K562 (cell line): ENCODE measurements around the gene GJC2. TPM values are rescaled to one million over a fixed set of nuclear protein-coding genes. Genes with fewer than 3 reads are reported as not detected.

Source experiments
- ATF1 ChIP-seq, 2 experiments: fragments of 450-650 bp in 1 of 2; IDR thresholded peaks; 2 replicates each; pipeline ENCODE4 v1.6.1; 2016; ENCODE audit warnings: missing compliant biosample characterization in 1 of 2, missing genetic modification characterization in 1 of 2
- CBFA2T3 ChIP-seq: fragments of 450-650 bp; IDR thresholded peaks from 2 replicates; pipeline ENCODE4 v1.6.1; 2017
- CBX3 ChIP-seq, 2 experiments: IDR thresholded peaks; 1 replicate in 1 of 2; 2 replicates in 1 of 2; pipeline ENCODE4 v1.6.1; 2012; ENCODE audit warnings: inconsistent platforms in 2 of 2, low read length in 2 of 2, borderline replicate concordance in 1 of 2, control low read depth in 1 of 2
- CSDE1 ChIP-seq, 2 experiments: fragments of 450-650 bp; IDR thresholded peaks; 2 replicates each; pipeline ENCODE4 v1.6.1; 2016; ENCODE audit warnings: mild to moderate bottlenecking in 1 of 2
- EHMT2 ChIP-seq: fragments of 450-650 bp; IDR thresholded peaks from 2 replicates; pipeline ENCODE4 v1.6.1; 2018; ENCODE audit warnings: antibody characterized with exemption
- EP300 ChIP-seq: IDR thresholded peaks from 2 replicates; pipeline ENCODE4 v1.6.1; 2012; ENCODE audit warnings: low read length, improper control_type of control experiment
- MCM7 ChIP-seq, 2 experiments: fragments of 450-650 bp; IDR thresholded peaks; 2 replicates each; pipeline ENCODE4 v1.6.1; 2016 to 2018
- MTA2 ChIP-seq: fragments of 450-650 bp; IDR thresholded peaks from 2 replicates; pipeline ENCODE4 v1.6.1; 2016; ENCODE audit warnings: low read depth
- NCOA4 ChIP-seq: fragments of 450-650 bp; IDR thresholded peaks from 2 replicates; pipeline ENCODE4 v1.6.1; 2018; ENCODE audit warnings: mild to moderate bottlenecking; ENCODE audit not compliant: partially characterized antibody
- NELFE ChIP-seq: IDR thresholded peaks from 2 replicates; pipeline ENCODE4 v1.6.1; 2011; ENCODE audit warnings: mild to moderate bottlenecking; ENCODE audit not compliant: insufficient read depth, insufficient read length
- PTTG1 ChIP-seq: fragments of 450-650 bp; IDR thresholded peaks from 2 replicates; pipeline ENCODE4 v1.6.1; 2016; ENCODE audit warnings: low read depth, mild to moderate bottlenecking, missing genetic modification characterization, missing compliant biosample characterization
- TBL1XR1 ChIP-seq, 2 experiments: IDR thresholded peaks; 2 replicates each; pipeline ENCODE4 v1.6.1; 2012; ENCODE audit warnings: improper control_type of control experiment in 2 of 2, low read length in 2 of 2, mild to moderate bottlenecking in 1 of 2
- TEAD2 ChIP-seq: fragments of 450-650 bp; IDR thresholded peaks from 2 replicates; pipeline ENCODE4 v1.6.1; 2016; ENCODE audit warnings: missing genetic modification characterization, control low read depth, missing compliant biosample characterization
- TRIM24 ChIP-seq, 2 experiments: fragments of 450-650 bp; IDR thresholded peaks; 2 replicates each; pipeline ENCODE4 v1.6.1; 2016
- ZNF507 ChIP-seq: conservative IDR thresholded peaks from 2 replicates; pipeline ENCODE4 v1.6.1; 2017; ENCODE audit warnings: missing genetic modification characterization, missing compliant biosample characterization
- polyA plus RNA-seq, 8 experiments: library from polyadenylated mRNA; depleted of rRNA in 4 of 8; stranded (reverse) in 5 of 8; unstranded in 3 of 8; fragments of >200 nt; fragmentation: Nextera tagmentation in 2 of 8; fragmentation: Illumina TruSeq in 1 of 8; extraction: Ambion mirVana in 2 of 8; extraction: Trizol in 1 of 8; gene quantifications; 2 replicates each; pipeline versions ENCODE4 v1.2.1 to v1.2.3, GENCODE V29; 2011 to 2014; ENCODE audit warnings: inconsistent platforms in 1 of 8, missing spikeins in 1 of 8
- total RNA-seq, 7 experiments: library from RNA; depleted of rRNA in 6 of 7; stranded (reverse); fragments of >200 nt in 6 of 7; fragmentation: Illumina TruSeq in 2 of 7; extraction: Trizol in 2 of 7; gene quantifications; 2 replicates each; pipeline versions ENCODE4 v1.2.1 to v1.2.3, GENCODE V29; 2011 to 2021; ENCODE audit warnings: low replicate concordance in 1 of 7
- TF ChIP-seq, protein P1 (sequence below): fragments of 450-650 bp; IDR thresholded peaks from 2 replicates; pipeline ENCODE4 v1.6.1; 2016; ENCODE audit warnings: low read depth
- TF ChIP-seq, protein P2 (sequence below), 2 experiments: IDR thresholded peaks; 2 replicates each; pipeline ENCODE4 v1.6.1; 2011; ENCODE audit warnings: borderline replicate concordance in 1 of 2, control low read depth in 1 of 2, low read depth in 1 of 2, low read length in 1 of 2, mild to moderate bottlenecking in 1 of 2, mixed read lengths in 1 of 2, moderate library complexity in 1 of 2; ENCODE audit not compliant: insufficient read depth in 1 of 2, insufficient read length in 1 of 2, poor library complexity in 1 of 2, severe bottlenecking in 1 of 2; ENCODE audit errors: extremely low read depth in 1 of 2
- TF ChIP-seq, protein P3 (sequence below): fragments of 250-450 bp; sonication (Bioruptor Pico); IDR thresholded peaks from 2 replicates; pipeline ENCODE4 v1.5.0; 2020; ENCODE audit warnings: mild to moderate bottlenecking

GJC2 gene
- total and polyA plus RNA-seq, 9 of the 15 experiments (the other 6 are each of a cell fraction or from before 2014, with no cell fraction given): 0.03 to 0.62 (median 0.11) TPM; not detected in 2

DNA sequence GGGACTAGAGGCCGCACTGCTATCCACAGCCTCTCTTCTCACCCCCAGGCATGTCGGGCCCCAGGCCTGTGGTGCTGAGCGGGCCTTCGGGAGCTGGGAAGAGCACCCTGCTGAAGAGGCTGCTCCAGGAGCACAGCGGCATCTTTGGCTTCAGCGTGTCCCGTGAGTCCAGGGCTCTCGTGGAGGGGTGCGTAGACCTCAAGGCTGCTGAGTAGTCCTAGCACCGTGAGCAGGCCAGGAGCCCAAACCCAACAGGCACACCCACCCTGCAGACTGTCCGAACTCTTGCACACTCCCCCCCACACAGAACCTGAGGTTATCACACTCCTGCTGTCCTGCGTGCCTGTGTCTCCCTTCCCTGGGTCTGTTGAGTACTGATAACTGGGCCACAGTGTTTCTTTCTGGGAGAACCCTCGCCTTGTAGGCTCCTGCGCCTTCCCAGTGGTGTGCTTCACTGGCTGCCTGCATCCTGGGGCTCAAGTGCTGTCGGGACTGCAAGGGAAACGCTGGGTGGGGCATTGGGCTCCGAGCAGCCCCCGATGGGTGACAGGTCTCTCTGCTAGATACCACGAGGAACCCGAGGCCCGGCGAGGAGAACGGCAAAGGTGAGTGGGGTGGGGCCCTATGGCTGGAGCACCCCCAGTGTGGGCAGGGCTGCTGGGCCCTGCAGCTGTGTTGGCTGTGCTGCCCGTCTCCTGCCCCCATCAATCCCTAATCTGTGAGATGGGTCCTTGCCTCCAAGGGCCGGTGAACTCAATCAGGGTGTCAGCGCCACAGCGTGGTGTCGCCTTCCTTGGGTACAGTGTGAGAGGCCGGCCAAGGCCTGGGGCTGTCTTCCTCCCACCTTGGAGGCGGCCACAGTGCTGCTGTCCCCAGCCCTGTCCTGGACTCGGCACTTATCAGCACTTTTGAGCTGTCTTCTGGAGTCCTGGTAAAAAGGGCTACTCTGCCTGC, 4.0 kb upstream of the GJC2 start (continued):
- TF ChIP-seq PTTG1 (tag) (no peak), EP300 (peak; percentile 89), TRIM24 (IDR thresholded peaks at IDR 0.05) (peak; percentile 73 to 88), MCM7 (IDR thresholded peaks at IDR 0.05) (no peak), CBX3 (IDR thresholded peaks at IDR 0.05; ENCODE audit: borderline replicate concordance in 1 of 2, low read length in 2 of 2) (peak in 1 of 2 experiments; percentile 72; a peak in 1 of 3 replicates), MTA2 (peak; percentile 95), TEAD2 (no peak), ATF1 (CRISPR knock-in tag; IDR thresholded peaks at IDR 0.05) (no peak), ATF1 (tag; IDR thresholded peaks at IDR 0.05) (peak; percentile 43), NCOA4 (no peak), EHMT2 (no peak), TBL1XR1 (IDR thresholded peaks at IDR 0.05; ENCODE audit: low read length in 2 of 2) (peak; percentile 26 to 92; a peak in 2 of 4 replicates), ZNF507 (tag) (no peak), NELFE (no peak), CBFA2T3 (peak; percentile 98), CSDE1 (IDR thresholded peaks at IDR 0.05) (no peak)
- TF ChIP-seq, protein P1, sequence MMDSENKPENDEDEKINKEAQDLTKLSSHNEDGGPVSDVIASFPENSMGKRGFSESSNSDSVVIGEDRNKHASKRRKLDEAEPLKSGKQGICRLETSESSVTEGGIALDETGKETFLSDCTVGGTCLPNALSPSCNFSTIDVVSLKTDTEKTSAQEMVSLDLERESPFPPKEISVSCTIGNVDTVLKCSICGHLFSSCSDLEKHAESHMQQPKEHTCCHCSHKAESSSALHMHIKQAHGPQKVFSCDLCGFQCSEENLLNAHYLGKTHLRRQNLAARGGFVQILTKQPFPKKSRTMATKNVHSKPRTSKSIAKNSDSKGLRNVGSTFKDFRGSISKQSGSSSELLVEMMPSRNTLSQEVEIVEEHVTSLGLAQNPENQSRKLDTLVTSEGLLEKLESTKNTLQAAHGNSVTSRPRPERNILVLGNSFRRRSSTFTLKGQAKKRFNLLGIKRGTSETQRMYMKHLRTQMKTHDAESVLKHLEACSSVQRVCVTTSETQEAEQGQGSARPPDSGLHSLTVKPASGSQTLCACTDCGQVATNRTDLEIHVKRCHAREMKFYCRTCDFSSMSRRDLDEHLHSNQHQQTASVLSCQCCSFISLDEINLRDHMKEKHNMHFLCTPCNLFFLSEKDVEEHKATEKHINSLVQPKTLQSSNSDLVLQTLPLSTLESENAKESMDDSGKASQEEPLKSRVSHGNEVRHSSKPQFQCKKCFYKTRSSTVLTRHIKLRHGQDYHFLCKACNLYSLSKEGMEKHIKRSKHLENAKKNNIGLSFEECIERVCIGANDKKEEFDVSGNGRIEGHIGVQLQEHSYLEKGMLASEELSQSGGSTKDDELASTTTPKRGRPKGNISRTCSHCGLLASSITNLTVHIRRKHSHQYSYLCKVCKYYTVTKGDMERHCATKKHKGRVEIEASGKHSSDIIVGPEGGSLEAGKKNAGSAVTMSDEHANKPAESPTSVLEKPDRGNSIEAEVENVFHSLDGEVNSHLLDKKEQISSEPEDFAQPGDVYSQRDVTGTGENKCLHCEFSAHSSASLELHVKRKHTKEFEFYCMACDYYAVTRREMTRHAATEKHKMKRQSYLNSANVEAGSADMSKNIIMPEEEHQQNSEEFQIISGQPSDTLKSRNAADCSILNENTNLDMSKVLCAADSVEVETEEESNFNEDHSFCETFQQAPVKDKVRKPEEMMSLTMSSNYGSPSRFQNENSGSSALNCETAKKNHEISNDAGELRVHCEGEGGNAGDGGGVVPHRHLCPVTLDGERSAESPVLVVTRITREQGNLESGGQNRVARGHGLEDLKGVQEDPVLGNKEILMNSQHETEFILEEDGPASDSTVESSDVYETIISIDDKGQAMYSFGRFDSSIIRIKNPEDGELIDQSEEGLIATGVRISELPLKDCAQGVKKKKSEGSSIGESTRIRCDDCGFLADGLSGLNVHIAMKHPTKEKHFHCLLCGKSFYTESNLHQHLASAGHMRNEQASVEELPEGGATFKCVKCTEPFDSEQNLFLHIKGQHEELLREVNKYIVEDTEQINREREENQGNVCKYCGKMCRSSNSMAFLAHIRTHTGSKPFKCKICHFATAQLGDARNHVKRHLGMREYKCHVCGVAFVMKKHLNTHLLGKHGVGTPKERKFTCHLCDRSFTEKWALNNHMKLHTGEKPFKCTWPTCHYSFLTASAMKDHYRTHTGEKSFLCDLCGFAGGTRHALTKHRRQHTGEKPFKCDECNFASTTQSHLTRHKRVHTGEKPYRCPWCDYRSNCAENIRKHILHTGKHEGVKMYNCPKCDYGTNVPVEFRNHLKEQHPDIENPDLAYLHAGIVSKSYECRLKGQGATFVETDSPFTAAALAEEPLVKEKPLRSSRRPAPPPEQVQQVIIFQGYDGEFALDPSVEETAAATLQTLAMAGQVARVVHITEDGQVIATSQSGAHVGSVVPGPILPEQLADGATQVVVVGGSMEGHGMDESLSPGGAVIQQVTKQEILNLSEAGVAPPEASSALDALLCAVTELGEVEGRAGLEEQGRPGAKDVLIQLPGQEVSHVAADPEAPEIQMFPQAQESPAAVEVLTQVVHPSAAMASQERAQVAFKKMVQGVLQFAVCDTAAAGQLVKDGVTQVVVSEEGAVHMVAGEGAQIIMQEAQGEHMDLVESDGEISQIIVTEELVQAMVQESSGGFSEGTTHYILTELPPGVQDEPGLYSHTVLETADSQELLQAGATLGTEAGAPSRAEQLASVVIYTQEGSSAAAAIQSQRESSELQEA: no peak
- TF ChIP-seq, protein P2, sequence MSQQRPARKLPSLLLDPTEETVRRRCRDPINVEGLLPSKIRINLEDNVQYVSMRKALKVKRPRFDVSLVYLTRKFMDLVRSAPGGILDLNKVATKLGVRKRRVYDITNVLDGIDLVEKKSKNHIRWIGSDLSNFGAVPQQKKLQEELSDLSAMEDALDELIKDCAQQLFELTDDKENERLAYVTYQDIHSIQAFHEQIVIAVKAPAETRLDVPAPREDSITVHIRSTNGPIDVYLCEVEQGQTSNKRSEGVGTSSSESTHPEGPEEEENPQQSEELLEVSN (IDR thresholded peaks at IDR 0.05; ENCODE audit: borderline replicate concordance in 1 of 2, extremely low read depth in 1 of 2, insufficient read depth in 1 of 2, insufficient read length in 1 of 2, low read depth in 1 of 2, low read length in 1 of 2, poor library complexity in 1 of 2, severe bottlenecking in 1 of 2): peak in 1 of 2 experiments; percentile 17
- TF ChIP-seq, protein P3, sequence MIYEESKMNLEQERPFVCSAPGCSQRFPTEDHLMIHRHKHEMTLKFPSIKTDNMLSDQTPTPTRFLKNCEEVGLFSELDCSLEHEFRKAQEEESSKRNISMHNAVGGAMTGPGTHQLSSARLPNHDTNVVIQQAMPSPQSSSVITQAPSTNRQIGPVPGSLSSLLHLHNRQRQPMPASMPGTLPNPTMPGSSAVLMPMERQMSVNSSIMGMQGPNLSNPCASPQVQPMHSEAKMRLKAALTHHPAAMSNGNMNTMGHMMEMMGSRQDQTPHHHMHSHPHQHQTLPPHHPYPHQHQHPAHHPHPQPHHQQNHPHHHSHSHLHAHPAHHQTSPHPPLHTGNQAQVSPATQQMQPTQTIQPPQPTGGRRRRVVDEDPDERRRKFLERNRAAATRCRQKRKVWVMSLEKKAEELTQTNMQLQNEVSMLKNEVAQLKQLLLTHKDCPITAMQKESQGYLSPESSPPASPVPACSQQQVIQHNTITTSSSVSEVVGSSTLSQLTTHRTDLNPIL (CRISPR knock-in tag): no peak
